ENCODE data around the gene POLR3B.

DNA sequence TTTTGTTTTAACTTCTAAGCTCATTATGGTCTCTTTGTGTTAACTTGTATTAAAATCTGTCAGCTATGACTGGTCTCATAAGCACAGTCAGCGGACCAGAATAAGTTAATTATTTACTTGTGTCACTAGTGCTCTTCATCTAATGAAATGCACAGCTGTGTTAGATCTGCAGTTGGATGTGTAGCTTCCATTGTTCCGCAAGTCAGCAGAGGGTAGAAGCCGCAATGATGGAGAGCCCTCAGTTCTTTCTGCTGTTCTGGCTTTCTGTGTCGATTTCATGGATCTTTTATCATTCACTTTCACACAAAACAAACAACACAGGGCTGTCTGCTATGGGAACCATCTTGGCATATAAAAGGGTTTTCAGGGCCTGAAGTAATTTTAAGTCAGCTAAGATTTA is 136.0 kb downstream of the POLR3B start:
- TF ChIP-seq, protein P1, sequence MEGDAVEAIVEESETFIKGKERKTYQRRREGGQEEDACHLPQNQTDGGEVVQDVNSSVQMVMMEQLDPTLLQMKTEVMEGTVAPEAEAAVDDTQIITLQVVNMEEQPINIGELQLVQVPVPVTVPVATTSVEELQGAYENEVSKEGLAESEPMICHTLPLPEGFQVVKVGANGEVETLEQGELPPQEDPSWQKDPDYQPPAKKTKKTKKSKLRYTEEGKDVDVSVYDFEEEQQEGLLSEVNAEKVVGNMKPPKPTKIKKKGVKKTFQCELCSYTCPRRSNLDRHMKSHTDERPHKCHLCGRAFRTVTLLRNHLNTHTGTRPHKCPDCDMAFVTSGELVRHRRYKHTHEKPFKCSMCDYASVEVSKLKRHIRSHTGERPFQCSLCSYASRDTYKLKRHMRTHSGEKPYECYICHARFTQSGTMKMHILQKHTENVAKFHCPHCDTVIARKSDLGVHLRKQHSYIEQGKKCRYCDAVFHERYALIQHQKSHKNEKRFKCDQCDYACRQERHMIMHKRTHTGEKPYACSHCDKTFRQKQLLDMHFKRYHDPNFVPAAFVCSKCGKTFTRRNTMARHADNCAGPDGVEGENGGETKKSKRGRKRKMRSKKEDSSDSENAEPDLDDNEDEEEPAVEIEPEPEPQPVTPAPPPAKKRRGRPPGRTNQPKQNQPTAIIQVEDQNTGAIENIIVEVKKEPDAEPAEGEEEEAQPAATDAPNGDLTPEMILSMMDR (conservative IDR thresholded peaks at IDR 0.05; ENCODE audit: low read depth in 2 of 2) = no peak
- TF ChIP-seq NANOG (IDR thresholded peaks at IDR 0.05; ENCODE audit: borderline replicate concordance) (no peak), EZH2phosphoT487 (IDR thresholded peaks at IDR 0.05; ENCODE audit: unreplicated experiment) (no peak), POLR2AphosphoS5 (IDR thresholded peaks at IDR 0.05; ENCODE audit: low read depth) (no peak), EZH2 (IDR thresholded peaks at IDR 0.05; ENCODE audit: low read depth, unreplicated experiment) (no peak), ZNF462 (CRISPR knock-in tag; IDR thresholded peaks at IDR 0.05) (no peak), ZNF331 (CRISPR knock-in tag; IDR thresholded peaks at IDR 0.05; ENCODE audit: low read depth) (no peak), JUNB (IDR thresholded peaks at IDR 0.05; ENCODE audit: unreplicated experiment) (no peak), CREB1 (CRISPR knock-in tag; IDR thresholded peaks at IDR 0.05; ENCODE audit: low read depth) (no peak)
- TF ChIP-seq, protein P2, sequence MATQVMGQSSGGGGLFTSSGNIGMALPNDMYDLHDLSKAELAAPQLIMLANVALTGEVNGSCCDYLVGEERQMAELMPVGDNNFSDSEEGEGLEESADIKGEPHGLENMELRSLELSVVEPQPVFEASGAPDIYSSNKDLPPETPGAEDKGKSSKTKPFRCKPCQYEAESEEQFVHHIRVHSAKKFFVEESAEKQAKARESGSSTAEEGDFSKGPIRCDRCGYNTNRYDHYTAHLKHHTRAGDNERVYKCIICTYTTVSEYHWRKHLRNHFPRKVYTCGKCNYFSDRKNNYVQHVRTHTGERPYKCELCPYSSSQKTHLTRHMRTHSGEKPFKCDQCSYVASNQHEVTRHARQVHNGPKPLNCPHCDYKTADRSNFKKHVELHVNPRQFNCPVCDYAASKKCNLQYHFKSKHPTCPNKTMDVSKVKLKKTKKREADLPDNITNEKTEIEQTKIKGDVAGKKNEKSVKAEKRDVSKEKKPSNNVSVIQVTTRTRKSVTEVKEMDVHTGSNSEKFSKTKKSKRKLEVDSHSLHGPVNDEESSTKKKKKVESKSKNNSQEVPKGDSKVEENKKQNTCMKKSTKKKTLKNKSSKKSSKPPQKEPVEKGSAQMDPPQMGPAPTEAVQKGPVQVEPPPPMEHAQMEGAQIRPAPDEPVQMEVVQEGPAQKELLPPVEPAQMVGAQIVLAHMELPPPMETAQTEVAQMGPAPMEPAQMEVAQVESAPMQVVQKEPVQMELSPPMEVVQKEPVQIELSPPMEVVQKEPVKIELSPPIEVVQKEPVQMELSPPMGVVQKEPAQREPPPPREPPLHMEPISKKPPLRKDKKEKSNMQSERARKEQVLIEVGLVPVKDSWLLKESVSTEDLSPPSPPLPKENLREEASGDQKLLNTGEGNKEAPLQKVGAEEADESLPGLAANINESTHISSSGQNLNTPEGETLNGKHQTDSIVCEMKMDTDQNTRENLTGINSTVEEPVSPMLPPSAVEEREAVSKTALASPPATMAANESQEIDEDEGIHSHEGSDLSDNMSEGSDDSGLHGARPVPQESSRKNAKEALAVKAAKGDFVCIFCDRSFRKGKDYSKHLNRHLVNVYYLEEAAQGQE (IDR thresholded peaks at IDR 0.05; ENCODE audit: unreplicated experiment) = no peak
- TF ChIP-seq, protein P3, sequence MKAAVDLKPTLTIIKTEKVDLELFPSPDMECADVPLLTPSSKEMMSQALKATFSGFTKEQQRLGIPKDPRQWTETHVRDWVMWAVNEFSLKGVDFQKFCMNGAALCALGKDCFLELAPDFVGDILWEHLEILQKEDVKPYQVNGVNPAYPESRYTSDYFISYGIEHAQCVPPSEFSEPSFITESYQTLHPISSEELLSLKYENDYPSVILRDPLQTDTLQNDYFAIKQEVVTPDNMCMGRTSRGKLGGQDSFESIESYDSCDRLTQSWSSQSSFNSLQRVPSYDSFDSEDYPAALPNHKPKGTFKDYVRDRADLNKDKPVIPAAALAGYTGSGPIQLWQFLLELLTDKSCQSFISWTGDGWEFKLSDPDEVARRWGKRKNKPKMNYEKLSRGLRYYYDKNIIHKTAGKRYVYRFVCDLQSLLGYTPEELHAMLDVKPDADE (IDR thresholded peaks at IDR 0.05) = no peak

All from GM23338 (cell line).